HepG2 (cell line): ENCODE results near the gene KLHDC1. TPM values are rescaled to one million over a fixed set of nuclear protein-coding genes. Genes with fewer than 3 reads are reported as not detected.

Experiments used
- EEA1 ChIP-seq: sonication (generic); formaldehyde crosslinking; IDR thresholded peaks from 2 replicates; pipeline ENCODE4 v1.5.1; 2020; ENCODE audit warnings: mild to moderate bottlenecking, missing genetic modification reagents, borderline replicate concordance
- HMG20B ChIP-seq: conservative IDR thresholded peaks from 2 replicates; pipeline ENCODE4 v1.6.1; 2016; ENCODE audit warnings: missing genetic modification reagents, missing compliant biosample characterization
- MAZ ChIP-seq, 2 experiments: sonication (generic) in 1 of 2; formaldehyde crosslinking in 1 of 2; IDR thresholded peaks; 2 replicates each; pipeline versions ENCODE4 v1.5.0 to v1.6.1; 2012 to 2020; ENCODE audit warnings: low read depth in 2 of 2, mild to moderate bottlenecking in 2 of 2, borderline replicate concordance in 1 of 2, improper control_type of control experiment in 1 of 2, low read length in 1 of 2, missing genetic modification reagents in 1 of 2, moderate library complexity in 1 of 2
- MXD4 ChIP-seq: IDR thresholded peaks from 2 replicates; pipeline ENCODE4 v1.6.1; 2016; ENCODE audit warnings: mild to moderate bottlenecking, missing biosample characterization, missing genetic modification reagents
- MYC ChIP-seq: sonication (generic); formaldehyde crosslinking; IDR thresholded peaks from 2 replicates; pipeline ENCODE4 v1.9.0; 2021; ENCODE audit warnings: missing genetic modification reagents, borderline replicate concordance
- NR1H2 ChIP-seq: sonication (generic); formaldehyde crosslinking; IDR thresholded peaks from 2 replicates; pipeline ENCODE4 v1.8.1; 2022; ENCODE audit warnings: low read depth, missing genetic modification reagents, borderline replicate concordance
- PLRG1 ChIP-seq: fragments of 450-650 bp; conservative IDR thresholded peaks from 2 replicates; pipeline ENCODE4 v1.6.1; 2016
- SRY ChIP-seq: sonication (generic); formaldehyde crosslinking; IDR thresholded peaks from 2 replicates; pipeline ENCODE4 v1.8.0; 2022; ENCODE audit warnings: mild to moderate bottlenecking, missing genetic modification reagents
- ZFYVE20 ChIP-seq: sonication (generic); formaldehyde crosslinking; IDR thresholded peaks from 2 replicates; pipeline ENCODE4 v1.8.0; 2023; ENCODE audit warnings: low read depth, mild to moderate bottlenecking, moderate library complexity, missing genetic modification reagents, borderline replicate concordance
- ZNF143 ChIP-seq: sonication (generic); formaldehyde crosslinking; IDR thresholded peaks from 2 replicates; pipeline ENCODE4 v1.4.0; 2020; ENCODE audit warnings: missing genetic modification reagents
- ZNF274 ChIP-seq: sonication (generic); formaldehyde crosslinking; IDR thresholded peaks from 2 replicates; pipeline ENCODE4 v1.5.1; 2020; ENCODE audit warnings: mild to moderate bottlenecking, missing genetic modification reagents
- ZNF3 ChIP-seq: IDR thresholded peaks from 2 replicates; pipeline ENCODE4 v1.7.0; 2017; ENCODE audit warnings: inconsistent platforms
- ZNF333 ChIP-seq: sonication (generic); formaldehyde crosslinking; IDR thresholded peaks from 2 replicates; pipeline ENCODE4 v1.4.0; 2020; ENCODE audit warnings: mild to moderate bottlenecking, missing genetic modification reagents, borderline replicate concordance
- ZNF335 ChIP-seq: sonication (generic); formaldehyde crosslinking; IDR thresholded peaks from 2 replicates; pipeline ENCODE4 v1.4.0; 2020; ENCODE audit warnings: missing genetic modification reagents
- polyA plus RNA-seq, 8 experiments: library from polyadenylated mRNA; depleted of rRNA in 3 of 8; stranded (reverse) in 7 of 8; unstranded in 1 of 8; fragments of >200 nt; fragmentation: Illumina TruSeq in 4 of 8; extraction: Trizol in 4 of 8; gene quantifications; 2 replicates each; pipeline versions ENCODE4 v1.2.1 to v1.2.3, GENCODE V29; 2011 to 2016; ENCODE audit warnings: low read depth in 4 of 8, missing spikeins in 1 of 8, mixed read lengths in 1 of 8; ENCODE audit not compliant: insufficient read depth in 1 of 8
- total RNA-seq, 5 experiments: library from RNA; depleted of rRNA; stranded (reverse); fragments of >200 nt; fragmentation: Illumina TruSeq; extraction: Trizol; gene quantifications; 2 replicates each; pipeline ENCODE4 v1.2.3, GENCODE V29; 2016; ENCODE audit warnings: low read depth in 1 of 5
- TF ChIP-seq, protein P1 (sequence below): sonication (generic); formaldehyde crosslinking; IDR thresholded peaks from 2 replicates; pipeline ENCODE4 v1.5.1; 2020; ENCODE audit warnings: mild to moderate bottlenecking, missing genetic modification reagents
- TF ChIP-seq, protein P2 (sequence below): sonication (generic); formaldehyde crosslinking; IDR thresholded peaks from 2 replicates; pipeline ENCODE4 v1.4.0; 2020; ENCODE audit warnings: mild to moderate bottlenecking, missing genetic modification reagents
- TF ChIP-seq, protein P3 (sequence below): sonication (generic); formaldehyde crosslinking; IDR thresholded peaks from 2 replicates; pipeline ENCODE4 v1.9.0; 2022; ENCODE audit warnings: missing genetic modification reagents, mild to moderate bottlenecking, borderline replicate concordance
- TF ChIP-seq, protein P4 (sequence below): sonication (generic); formaldehyde crosslinking; conservative IDR thresholded peaks from 2 replicates; pipeline ENCODE4 v1.5.0; 2020; ENCODE audit warnings: missing genetic modification reagents
- TF ChIP-seq, protein P5 (sequence below): sonication (generic); formaldehyde crosslinking; IDR thresholded peaks from 2 replicates; pipeline ENCODE4 v1.8.1; 2023; ENCODE audit warnings: missing genetic modification reagents, mild to moderate bottlenecking, borderline replicate concordance

Gene KLHDC1
- total and polyA plus RNA-seq, 2 of the 13 experiments (the other 11 are each of a cell fraction or from before 2014, with no cell fraction given), result 0.11 TPM; not detected in 1

DNA sequence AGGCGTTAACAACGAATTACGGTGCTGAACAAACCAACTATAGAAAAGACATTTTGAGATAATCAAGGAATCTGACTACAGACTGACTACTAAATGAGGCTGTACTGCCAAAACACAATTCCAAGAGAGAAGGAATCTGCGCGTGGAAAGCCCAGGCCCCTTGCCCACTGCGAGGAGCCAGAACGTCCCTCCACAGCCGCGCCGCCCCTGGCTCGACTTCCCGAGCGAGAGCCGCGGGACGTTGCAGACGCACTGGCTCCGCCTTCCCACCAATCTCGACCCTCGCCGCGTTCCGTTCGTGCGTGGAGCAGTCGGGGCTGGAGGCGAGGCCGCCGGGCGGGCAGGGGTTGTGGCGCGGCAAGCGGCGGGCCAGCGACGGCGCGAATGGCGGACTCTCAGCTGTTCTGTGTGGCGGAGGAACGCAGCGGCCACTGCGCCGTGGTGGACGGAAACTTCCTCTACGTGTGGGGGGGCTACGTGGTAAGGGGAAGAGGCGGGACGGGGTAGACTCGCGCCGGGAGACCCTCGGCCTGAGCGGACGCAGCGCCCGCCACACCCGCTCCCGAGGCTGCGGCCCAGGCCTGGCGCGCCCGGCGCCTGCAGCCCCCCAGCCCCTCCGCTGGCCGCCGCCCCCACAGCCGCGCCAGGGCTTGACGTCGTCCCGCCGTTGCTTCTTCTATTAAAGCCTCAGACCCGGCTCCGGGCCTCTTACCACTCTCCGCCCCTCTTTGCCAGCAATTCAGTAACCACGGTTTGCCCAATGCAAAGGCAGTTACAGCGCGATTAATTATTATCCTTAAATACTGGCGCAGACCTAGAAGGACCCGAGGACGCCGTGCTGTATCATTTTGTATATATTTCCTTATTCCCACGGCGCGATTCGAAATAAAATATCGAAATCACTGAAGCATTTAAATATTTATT is at the start of gene KLHDC1 (continued):
- TF ChIP-seq, protein P1, sequence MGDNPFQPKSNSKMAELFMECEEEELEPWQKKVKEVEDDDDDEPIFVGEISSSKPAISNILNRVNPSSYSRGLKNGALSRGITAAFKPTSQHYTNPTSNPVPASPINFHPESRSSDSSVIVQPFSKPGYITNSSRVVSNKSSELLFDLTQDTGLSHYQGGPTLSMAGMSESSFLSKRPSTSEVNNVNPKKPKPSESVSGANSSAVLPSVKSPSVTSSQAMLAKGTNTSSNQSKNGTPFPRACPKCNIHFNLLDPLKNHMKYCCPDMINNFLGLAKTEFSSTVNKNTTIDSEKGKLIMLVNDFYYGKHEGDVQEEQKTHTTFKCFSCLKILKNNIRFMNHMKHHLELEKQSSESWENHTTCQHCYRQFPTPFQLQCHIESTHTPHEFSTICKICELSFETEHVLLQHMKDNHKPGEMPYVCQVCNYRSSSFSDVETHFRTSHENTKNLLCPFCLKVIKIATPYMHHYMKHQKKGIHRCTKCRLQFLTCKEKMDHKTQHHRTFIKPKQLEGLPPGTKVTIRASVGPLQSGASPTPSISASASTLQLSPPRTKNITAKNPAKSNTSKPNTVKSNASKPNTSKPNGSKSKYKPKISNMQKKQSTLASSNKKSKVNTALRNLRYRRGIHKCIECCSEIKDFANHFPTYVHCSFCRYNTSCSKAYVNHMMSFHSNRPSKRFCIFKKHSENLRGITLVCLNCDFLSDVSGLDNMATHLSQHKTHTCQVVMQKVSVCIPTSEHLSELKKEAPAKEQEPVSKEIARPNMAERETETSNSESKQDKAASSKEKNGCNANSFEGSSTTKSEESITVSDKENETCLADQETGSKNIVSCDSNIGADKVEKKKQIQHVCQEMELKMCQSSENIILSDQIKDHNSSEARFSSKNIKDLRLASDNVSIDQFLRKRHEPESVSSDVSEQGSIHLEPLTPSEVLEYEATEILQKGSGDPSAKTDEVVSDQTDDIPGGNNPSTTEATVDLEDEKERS (CRISPR knock-in tag), result 0 out of 2 replicates have a peak, but pooled peaks have one; percentile 52
- TF ChIP-seq HMG20B (CRISPR knock-in tag) (no peak), ZNF143 (CRISPR knock-in tag) (no peak), ZNF335 (CRISPR knock-in tag) (no peak), ZNF3 (CRISPR knock-in tag) (no peak), MYC (CRISPR knock-in tag) (no peak; the same call in 1 of the 2 replicates), EEA1 (peak; percentile 73; the same call in 1 of the 2 replicates), PLRG1 (no peak), ZFYVE20 (CRISPR knock-in tag) (0 out of 2 replicates have a peak, but pooled peaks have one; percentile 71), MAZ (IDR thresholded peaks at IDR 0.05; ENCODE audit: borderline replicate concordance, low read depth, low read length) (no peak; the same call in 1 of the 2 replicates), MAZ (CRISPR knock-in tag; IDR thresholded peaks at IDR 0.05; ENCODE audit: low read depth) (peak; percentile 88), MXD4 (CRISPR knock-in tag) (peak; percentile 40; the same call in 1 of the 2 replicates), NR1H2 (CRISPR knock-in tag) (0 out of 2 replicates have a peak, but pooled peaks have one; percentile 44), SRY (CRISPR knock-in tag) (peak; percentile 91; the same call in 1 of the 2 replicates), ZNF333 (CRISPR knock-in tag) (peak; percentile 91; the same call in 1 of the 2 replicates), ZNF274 (CRISPR knock-in tag) (peak; percentile 58; the same call in 1 of the 2 replicates)
- TF ChIP-seq, protein P2, sequence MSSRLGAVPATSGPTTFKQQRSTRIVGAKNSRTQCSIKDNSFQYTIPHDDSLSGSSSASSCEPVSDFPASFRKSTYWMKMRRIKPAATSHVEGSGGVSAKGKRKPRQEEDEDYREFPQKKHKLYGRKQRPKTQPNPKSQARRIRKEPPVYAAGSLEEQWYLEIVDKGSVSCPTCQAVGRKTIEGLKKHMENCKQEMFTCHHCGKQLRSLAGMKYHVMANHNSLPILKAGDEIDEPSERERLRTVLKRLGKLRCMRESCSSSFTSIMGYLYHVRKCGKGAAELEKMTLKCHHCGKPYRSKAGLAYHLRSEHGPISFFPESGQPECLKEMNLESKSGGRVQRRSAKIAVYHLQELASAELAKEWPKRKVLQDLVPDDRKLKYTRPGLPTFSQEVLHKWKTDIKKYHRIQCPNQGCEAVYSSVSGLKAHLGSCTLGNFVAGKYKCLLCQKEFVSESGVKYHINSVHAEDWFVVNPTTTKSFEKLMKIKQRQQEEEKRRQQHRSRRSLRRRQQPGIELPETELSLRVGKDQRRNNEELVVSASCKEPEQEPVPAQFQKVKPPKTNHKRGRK (CRISPR knock-in tag), result 0 out of 2 replicates have a peak, but pooled peaks have one; percentile 83
- TF ChIP-seq, protein P3, sequence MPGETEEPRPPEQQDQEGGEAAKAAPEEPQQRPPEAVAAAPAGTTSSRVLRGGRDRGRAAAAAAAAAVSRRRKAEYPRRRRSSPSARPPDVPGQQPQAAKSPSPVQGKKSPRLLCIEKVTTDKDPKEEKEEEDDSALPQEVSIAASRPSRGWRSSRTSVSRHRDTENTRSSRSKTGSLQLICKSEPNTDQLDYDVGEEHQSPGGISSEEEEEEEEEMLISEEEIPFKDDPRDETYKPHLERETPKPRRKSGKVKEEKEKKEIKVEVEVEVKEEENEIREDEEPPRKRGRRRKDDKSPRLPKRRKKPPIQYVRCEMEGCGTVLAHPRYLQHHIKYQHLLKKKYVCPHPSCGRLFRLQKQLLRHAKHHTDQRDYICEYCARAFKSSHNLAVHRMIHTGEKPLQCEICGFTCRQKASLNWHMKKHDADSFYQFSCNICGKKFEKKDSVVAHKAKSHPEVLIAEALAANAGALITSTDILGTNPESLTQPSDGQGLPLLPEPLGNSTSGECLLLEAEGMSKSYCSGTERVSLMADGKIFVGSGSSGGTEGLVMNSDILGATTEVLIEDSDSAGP (CRISPR knock-in tag), result peak; percentile 87
- TF ChIP-seq, protein P4, sequence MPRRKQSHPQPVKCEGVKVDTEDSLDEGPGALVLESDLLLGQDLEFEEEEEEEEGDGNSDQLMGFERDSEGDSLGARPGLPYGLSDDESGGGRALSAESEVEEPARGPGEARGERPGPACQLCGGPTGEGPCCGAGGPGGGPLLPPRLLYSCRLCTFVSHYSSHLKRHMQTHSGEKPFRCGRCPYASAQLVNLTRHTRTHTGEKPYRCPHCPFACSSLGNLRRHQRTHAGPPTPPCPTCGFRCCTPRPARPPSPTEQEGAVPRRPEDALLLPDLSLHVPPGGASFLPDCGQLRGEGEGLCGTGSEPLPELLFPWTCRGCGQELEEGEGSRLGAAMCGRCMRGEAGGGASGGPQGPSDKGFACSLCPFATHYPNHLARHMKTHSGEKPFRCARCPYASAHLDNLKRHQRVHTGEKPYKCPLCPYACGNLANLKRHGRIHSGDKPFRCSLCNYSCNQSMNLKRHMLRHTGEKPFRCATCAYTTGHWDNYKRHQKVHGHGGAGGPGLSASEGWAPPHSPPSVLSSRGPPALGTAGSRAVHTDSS, result no peak
- TF ChIP-seq, protein P5, sequence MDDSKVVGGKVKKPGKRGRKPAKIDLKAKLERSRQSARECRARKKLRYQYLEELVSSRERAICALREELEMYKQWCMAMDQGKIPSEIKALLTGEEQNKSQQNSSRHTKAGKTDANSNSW, result peak; percentile 80; the same call in 1 of the 2 replicates
